SKM-1 treated with dmso at 0.1 percent for 144 hours (cell line): ENCODE results near the gene SERPINE2.

Experiments
- DNase-seq: peaks from one replicate; lab custom pipeline; 2025; ENCODE audit not compliant: unreplicated experiment; lab: John Stamatoyannopoulos, UW

The SERPINE2 gene, protein sequence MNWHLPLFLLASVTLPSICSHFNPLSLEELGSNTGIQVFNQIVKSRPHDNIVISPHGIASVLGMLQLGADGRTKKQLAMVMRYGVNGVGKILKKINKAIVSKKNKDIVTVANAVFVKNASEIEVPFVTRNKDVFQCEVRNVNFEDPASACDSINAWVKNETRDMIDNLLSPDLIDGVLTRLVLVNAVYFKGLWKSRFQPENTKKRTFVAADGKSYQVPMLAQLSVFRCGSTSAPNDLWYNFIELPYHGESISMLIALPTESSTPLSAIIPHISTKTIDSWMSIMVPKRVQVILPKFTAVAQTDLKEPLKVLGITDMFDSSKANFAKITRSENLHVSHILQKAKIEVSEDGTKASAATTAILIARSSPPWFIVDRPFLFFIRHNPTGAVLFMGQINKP

DNA sequence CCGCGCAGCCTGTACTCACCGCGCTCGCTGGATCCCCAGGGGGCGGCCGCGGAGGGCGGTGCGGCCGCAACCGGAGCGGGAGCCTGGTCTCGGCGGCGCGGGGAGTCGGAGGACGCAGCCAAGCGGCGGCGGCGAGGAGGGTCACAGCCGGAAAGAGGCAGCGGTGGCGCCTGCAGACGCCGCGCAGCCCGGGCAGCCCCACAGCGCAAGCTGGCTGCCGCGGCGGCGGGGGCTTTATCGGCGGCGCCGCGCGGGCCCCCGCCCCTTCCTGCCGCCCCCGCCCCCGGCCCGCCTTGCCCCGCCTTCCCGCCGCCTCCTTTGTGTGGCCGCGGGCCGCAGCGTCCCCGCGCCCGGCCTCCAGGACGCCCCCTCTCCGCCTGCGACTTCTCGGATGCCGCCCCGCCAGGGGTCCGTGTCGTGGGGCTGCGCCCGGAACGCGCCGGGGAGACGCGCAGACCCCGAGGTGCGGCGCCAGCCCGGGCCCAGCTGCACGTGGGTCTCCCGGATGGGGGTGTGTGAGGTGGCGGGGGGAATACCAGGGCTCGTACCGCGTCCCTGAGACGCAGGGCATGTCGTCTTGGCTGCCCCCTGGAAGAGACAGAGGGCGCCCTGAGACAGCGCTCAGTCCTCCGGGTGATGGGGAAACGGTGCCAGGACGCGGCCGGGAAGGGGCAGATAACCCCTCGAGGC lies at the start of gene SERPINE2:
SERPINE2 (minus strand) TSS at position 207 of the 690 bp plus-strand sequence. CDS start 37,386 bp downstream, outside the sequence.
- DNase-seq: peak; percentile 47

- no peak for DNase-seq
Measured at GRCh38 chr2:224086226-224086914, 47.3 kb upstream of the SERPINE2 start.

DNA sequence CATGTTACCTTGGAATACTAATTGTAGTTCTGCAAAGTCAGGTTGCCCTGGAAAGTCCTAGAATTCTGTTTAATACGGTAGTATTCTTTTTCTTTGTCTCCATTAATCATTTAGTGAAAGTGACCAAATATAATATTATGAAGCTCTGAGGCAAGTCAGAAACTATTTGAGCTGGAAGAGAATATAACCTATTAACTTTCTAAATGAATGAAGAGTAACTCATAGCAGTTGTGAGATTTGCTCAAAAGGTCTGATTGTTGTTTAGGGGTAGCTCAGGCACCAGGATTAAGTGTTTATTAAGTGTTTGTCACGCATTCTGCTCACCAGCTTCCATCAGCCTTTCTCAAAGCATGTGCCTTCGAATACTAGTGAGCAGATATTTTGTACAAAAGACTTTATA lies 46.7 kb upstream of the SERPINE2 start:
- no peak for DNase-seq

DNA sequence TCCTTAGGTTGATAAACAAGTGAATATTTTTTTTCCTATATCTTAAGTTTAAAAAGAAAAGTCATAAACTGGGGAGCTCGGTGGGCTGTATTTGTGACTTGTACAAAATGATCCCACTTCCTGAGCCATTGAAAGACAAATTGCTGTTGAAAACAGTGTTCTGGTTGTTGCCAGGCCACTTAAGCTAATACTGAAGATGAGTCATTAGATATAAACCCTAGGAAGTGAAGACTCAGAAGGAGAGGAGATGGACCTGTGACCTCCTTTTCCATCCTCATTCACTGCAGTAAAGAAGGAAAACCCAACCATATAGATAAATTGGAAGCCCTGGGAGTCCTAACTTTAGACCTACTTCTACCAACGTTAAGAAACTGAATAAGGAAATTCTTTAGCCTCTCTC lies 46.2 kb upstream of the SERPINE2 start:
- DNase-seq: no peak

DNA sequence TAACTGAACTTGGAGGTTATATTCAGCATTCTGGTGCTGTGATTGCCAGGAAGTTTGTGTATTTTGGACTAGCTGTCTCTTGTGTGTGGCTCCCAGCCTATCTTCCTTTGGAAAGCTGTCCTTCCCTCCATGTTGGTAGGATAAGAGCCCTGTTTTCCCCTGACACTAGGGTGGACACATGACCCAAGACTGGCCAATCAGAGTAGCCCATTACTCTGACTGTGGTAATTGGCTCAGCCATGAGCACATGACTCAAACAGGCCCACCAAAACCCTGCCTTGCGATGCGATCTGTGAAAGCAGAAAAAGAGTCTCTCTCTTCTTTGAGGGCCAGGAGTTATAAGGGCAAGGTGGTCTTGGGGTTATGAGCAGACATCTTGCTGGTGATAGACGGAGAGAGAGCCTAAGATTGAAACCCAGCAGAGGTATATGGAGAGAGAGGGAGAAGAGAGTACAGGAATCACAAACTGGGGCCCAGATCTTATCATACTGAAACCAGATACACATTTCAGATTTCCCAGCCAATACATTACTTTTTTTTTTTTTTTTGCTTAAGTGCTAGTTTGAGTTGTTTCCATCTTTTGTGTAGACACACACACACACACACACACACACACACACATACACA lies 45.3 kb upstream of the SERPINE2 start:
- DNase-seq: no peak

GRCh38 chr2:224083638-224084037 lies 44.6 kb upstream of the SERPINE2 start:
- DNase-seq: no peak

- no peak for DNase-seq
Measured at GRCh38 chr2:224078656-224079055, 39.6 kb upstream of the SERPINE2 start.

DNA sequence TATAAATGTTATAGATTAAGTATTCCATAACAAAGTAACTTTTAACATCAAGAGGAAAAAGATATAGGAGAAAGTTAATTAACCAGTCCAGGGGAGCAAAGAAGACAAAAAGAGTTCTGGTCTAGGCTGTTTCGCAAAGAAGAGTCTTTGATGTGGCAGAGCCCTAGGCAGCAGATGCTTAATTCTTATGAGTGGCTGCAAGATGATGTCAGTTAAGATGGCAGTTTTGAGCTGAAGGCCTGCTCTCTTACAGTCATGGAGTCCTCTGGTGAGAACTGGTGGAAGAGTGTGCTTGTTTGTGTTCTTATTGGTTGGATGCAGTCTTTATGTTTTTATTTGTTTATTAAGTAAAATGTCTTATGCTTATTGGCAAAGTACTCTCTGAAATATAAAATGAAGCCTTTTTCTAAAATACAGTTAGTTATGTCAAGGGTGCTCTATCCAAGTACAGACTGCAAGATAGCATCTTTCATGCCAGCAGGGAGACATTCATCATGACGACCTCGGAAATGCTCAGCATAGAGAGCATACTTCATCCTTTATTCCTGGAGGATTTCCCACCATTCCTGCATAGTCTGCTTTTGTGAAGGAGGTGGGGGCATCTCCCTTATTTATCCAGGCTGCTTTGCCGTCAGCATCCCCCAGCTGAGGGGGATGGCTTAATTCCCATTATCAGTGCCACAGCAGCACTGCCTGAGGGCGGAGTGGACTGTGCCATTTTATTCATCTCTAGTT lies 38.9 kb upstream of the SERPINE2 start:
- DNase-seq: no peak

DNA sequence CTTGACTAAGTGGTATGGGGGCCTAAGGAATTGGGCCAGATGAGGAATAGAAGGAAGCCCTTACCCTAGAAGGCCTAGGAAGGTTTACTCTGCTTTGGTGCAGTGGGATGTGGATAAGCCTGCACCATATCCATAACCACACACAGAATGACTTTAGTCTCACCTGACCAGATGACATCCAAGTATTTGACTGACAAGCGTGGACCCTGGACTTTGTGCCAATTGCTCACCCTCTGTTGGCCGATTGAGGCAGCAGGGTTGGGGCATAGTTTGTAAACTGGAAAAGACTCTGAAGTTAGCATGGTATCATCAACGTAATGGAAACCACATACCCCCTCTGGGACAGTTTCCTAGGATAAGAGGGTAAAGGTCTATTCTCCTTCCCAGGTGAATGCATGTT lies 36.5 kb upstream of the SERPINE2 start:
- no peak for DNase-seq

GRCh38 chr2:224073676-224074075 lies 34.6 kb upstream of the SERPINE2 start:
- no peak for DNase-seq

- no peak for DNase-seq
Measured at GRCh38 chr2:224072541-224073188, 33.6 kb upstream of the SERPINE2 start.

GRCh38 chr2:224069172-224069571 lies 30.1 kb upstream of the SERPINE2 start:
- DNase-seq: no peak

DNA sequence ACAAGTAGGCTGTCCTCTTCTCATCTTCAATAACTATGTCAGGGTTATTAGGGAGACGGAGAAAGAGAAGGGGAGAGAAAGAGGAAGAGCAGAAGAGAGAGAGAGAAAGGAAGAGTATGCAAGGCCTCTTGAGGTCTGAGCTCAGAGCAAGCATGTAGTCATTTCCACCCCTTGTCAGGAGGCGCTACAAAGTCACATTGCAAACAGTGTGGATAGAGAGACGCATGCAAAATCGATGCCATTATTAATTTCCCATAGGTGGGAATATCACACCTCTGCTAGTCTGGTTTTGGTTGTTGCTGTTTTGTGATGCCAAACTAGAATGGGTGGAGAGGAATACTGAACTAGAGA lies 24.2 kb upstream of the SERPINE2 start:
- no peak for DNase-seq

DNA sequence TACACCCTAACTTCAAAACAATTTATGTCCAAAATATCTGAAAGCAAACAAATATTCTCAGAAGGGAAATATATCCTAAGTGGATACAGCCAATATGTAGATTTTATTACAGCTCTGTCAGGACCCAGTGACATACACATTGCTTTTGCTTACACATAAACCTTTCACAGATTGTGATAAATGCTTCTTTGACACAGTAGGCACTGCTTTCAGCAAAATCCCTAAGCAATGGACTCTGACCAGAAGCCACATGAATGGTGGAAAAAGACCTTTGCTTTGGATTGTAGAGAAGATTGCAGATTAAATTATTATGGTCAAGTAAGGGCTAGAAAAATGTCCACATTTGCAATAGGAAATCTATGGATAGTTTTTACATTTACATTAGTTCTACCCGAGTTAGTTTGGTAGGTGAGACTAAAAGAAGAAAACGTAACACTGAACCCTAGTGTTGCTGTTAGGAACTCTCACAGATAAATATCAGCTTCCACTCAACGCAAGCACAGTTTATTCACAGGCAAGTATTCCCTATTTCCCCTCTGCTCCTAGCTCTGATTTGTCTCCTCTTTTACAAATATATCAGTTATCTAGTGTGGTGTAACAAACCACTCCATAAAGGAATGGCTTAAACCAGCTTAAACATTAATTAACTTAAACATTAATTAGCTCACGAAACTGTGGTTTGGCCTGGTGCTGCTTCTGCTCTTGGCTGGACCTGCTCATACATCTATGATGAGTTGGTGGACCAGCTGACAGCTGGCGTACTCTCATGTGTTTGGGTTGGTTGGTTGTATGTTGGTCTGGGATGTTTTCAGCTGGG lies 23.6 kb upstream of the SERPINE2 start:
- no peak for DNase-seq

- no peak for DNase-seq
Measured at GRCh38 chr2:224060783-224061482, 21.8 kb upstream of the SERPINE2 start.

DNA sequence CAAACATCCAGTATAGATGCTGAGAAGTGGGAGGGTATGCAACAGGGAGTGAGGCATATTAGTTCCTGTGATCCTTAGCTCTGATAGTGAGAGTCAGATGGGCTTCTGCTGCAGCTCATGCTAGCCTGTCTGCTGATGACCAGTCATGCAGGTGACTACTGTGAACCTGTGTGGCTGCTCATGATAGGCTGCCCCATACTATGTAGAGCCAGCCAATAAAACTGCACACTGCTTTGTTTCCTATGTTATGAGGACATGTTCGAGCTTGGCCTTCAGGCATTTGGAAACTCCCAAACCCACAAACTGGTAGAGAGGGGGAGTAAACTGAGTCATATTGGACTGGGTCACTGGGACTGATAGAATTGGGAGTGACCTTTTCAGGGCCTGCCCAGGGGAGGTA lies 20.1 kb upstream of the SERPINE2 start:
- no peak for DNase-seq

- DNase-seq: no peak
Measured at GRCh38 chr2:224058048-224058775, 19.1 kb upstream of the SERPINE2 start.

DNA sequence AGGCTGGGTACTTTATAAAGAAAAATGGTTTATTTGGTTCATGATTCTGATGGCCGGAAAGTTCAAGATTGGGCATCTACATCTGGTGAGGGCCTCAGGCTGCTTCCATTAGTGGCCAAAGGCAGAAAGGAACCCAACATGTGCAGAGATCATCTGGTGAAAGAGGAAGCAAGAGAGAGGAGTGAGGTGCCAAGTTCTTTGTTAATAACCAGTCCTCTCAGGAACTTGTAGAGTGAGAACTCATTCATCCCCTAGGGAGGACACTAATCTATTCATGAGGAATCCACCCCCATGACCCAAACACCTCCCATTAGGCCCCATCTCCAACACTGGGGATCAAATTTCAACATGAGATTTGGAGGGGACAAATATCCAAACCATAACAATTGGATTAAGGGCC lies 17.8 kb upstream of the SERPINE2 start:
- no peak for DNase-seq
